H4 (cell line): ENCODE data around the gene MTMR12. TPM values are rescaled to one million over a fixed set of nuclear protein-coding genes. Genes with fewer than 3 reads are reported as not detected.

Experiments used
- DNase-seq: peaks from one replicate; pipeline ENCODE4 v3.0.0-alpha.2; 2015; ENCODE audit warnings: low spot score
- total RNA-seq: library from RNA; depleted of rRNA; stranded (reverse); fragments of >200 nt; shearing (Covaris generic); gene quantifications from 2 replicates; pipeline ENCODE4 v1.2.3, GENCODE V29; 2014; rRNA removed

Gene MTMR12
- total RNA-seq, 1 experiment from 2014 or later: 11.3 TPM

DNA sequence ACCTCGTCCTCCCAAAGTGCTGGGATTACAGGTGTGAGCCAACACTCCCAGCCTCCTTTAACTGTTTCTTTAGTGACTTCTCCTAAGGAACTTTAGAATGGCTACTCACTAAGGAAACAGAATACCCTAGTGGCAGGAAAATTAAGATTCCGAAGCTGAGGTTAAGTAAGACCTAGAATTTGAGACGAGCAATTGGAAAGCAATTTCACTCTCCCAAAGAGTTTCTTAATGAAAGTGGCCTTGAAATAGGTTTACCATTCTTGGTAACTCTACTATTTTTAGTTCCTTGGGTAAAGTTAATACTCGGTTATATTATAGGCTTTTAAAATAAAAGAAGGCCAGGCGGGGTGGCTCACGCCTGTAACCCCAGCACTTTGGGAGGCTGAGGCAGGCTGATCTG, 115.7 kb downstream of the MTMR12 start:
- no peak for DNase-seq

- no peak for DNase-seq
Observed at GRCh38 chr5:32195265-32195664, 117.5 kb downstream of the MTMR12 start.

DNA sequence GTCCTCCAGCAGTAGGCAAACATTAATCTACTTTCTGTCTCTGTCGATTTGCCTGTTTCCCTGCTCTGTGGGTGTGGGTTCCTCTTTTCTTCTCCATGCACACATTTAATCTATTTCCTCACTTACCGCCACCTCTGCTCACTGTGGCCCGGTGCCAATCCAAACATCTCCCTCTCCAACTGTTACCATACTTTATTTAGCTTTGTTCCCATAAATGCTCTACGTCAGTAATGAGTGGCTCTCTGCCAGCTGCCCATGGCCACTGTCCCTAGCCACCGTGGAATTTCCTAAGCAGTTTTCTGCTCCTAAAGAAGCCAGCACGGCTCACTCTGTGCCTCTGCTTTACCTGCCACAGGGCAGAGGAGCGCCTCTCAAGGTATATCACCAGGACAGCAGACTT, 119.1 kb downstream of the MTMR12 start:
- peak; percentile 95 for DNase-seq

DNA sequence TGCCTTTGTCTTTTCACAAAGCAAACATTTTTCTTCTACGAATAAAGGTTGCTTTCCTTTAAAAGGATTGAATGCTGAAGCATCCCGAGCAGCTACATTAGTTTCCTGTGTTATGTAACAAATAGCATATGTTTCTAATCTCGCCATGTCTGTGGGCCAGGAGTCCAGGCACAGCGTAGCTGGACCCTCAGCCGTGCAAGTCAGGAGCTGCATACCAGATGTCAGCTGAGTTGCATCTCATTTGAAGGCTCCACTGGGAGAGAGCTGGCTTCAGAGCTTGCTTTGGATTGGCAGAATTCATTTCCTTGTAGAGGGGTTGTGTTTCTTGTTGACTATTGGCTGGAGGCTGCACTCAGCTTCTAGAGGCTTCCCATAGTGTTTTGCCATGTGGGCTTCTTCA, 122.6 kb downstream of the MTMR12 start:
- no peak for DNase-seq

GRCh38 chr5:32187675-32188074, 125.1 kb downstream of the MTMR12 start:
- DNase-seq: no peak

DNA sequence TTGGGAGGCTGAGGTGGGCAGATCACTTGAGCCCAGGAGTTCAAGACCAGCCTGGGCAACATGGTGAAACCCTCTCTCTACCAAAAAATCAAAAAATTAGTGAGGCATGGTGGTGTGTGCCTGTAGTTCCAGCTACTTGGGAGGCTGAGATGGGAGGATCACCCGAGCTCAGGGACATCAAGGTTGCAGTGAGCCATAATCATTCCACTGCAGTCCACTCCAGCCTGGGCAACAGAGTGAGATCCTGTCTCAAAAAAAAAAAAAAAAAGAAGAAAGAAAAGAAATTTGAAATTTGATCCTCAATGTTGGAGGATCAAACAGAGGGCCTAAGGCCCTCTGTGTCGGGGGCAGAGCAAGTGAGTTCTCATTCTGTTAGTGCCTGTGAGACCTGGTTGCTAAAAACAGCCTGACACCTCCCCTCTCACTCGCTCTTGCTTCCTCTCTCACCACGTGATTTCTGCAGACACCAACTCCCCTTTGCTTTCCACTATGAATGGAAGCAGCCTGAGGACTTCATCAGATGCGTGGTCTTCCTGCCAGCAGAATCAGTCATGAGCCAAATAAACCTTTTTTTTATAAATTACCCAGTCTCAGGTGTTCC, 130.2 kb downstream of the MTMR12 start:
- no peak for DNase-seq

Other genes with a start within 250 kb of the MTMR12 start
- 41.1 and 52.2 TPM in 2 replicates for gene GOLPH3, start 138.6 kb downstream of the MTMR12 start, total RNA-seq
- 75.6 and 78.2 TPM in 2 replicates for gene ZFR, start 131.8 kb upstream of the MTMR12 start, total RNA-seq